DOHH2 (cell line): ENCODE results near the gene NOD1.
A peak's percentile ranks its signal among the peaks of the same experiment; 100 is the strongest.

Experiments used
- H3F3A ChIP-seq: fragments of 200-600 bp; sonication (generic), shearing (Covaris generic); 2 replicates; pipeline ENCODE4 v1.6.0; 2016; ENCODE audit warnings: antibody characterized with exemption, mild to moderate bottlenecking; ENCODE audit not compliant: control insufficient read depth, insufficient read depth
- H3K27ac ChIP-seq: fragments of 200-600 bp; sonication (generic); 2 replicates; pipeline ENCODE4 v1.5.1; 2014; ENCODE audit warnings: low read depth, mild to moderate bottlenecking, low read length, moderate library complexity
- H3K27me3 ChIP-seq: fragments of 200-600 bp; sonication (generic); 2 replicates; pipeline ENCODE4 v1.6.1; 2014; ENCODE audit warnings: mild to moderate bottlenecking, low read length, mixed read lengths; ENCODE audit not compliant: control insufficient read depth
- H3K36me3 ChIP-seq: fragments of 200-600 bp; sonication (generic); 2 replicates; pipeline ENCODE4 v1.6.1; 2014; ENCODE audit warnings: mild to moderate bottlenecking, low read length, moderate library complexity, mixed read lengths; ENCODE audit not compliant: control insufficient read depth
- H3K4me1 ChIP-seq: fragments of 200-600 bp; sonication (generic); 2 replicates; pipeline ENCODE4 v1.6.1; 2014; ENCODE audit warnings: mild to moderate bottlenecking, low read length, mixed read lengths; ENCODE audit not compliant: control insufficient read depth
- H3K4me2 ChIP-seq: fragments of 200-600 bp; sonication (generic); 2 replicates; pipeline ENCODE4 v1.6.0; 2014; ENCODE audit warnings: mild to moderate bottlenecking, low read length, moderate library complexity
- H3K4me3 ChIP-seq: fragments of 200-600 bp; sonication (generic); 2 replicates; pipeline ENCODE4 v1.5.1; 2014; ENCODE audit warnings: mild to moderate bottlenecking, low read length, mixed read lengths
- H3K79me2 ChIP-seq: fragments of 200-600 bp; sonication (generic); 2 replicates; pipeline ENCODE4 v1.6.1; 2014; ENCODE audit warnings: mild to moderate bottlenecking, low read length, mixed read lengths; ENCODE audit not compliant: control insufficient read depth
- H3K9me2 ChIP-seq: fragments of 200-600 bp; sonication (generic); replicated peaks from 2 replicates; pipeline ENCODE4 v1.6.1; 2014; ENCODE audit warnings: mild to moderate bottlenecking, low read length, mixed read lengths; ENCODE audit not compliant: control insufficient read depth
- H3K9me3 ChIP-seq: fragments of 200-600 bp; sonication (generic); 2 replicates; pipeline ENCODE4 v1.6.1; 2014; ENCODE audit warnings: antibody characterized with exemption, low read length, mixed read lengths; ENCODE audit not compliant: control insufficient read depth, insufficient read depth
- H4K20me1 ChIP-seq: fragments of 200-600 bp; sonication (generic); 2 replicates; pipeline ENCODE4 v1.6.0; 2014; ENCODE audit warnings: low read depth, mild to moderate bottlenecking, antibody characterized with exemption, low read length, moderate library complexity; ENCODE audit not compliant: control insufficient read depth, insufficient read depth
- CTCF ChIP-seq: fragments of 200-600 bp; sonication (generic); IDR thresholded peaks from one replicate; pipeline ENCODE4 v1.5.1; 2014; ENCODE audit warnings: antibody characterized with exemption, mild to moderate bottlenecking, low read depth, low read length; ENCODE audit not compliant: poor library complexity, severe bottlenecking
- EZH2phosphoT487 ChIP-seq: fragments of 200-600 bp; sonication (generic); IDR thresholded peaks from 2 replicates; pipeline ENCODE4 v1.6.1; 2017; ENCODE audit warnings: borderline replicate concordance, mild to moderate bottlenecking, antibody characterized with exemption, low read length, moderate library complexity, mixed read lengths

Gene NOD1

GRCh38 chr7:30474893-30475292, 3.7 kb downstream of the NOD1 start:
- Histone ChIP-seq H3K9me3 (no peaks in the 10 kb centered on the region), H3K36me3 (no peaks in the 10 kb centered on the region), H3F3A (no peaks in the 10 kb centered on the region), H3K4me2 (no peak overlapping the region), H3K4me1 (peaks cover 74% of the 10 kb centered on the region), H3K27ac (no peak overlapping the region), H3K4me3 (no peak overlapping the region), H3K27me3 (0 out of 2 replicates have a peak, but pooled peaks cover 3% of the 10 kb centered on the region), H4K20me1 (no peaks in the 10 kb centered on the region), H3K79me2 (no peaks in the 10 kb centered on the region), H3K9me2 (no peaks in the 10 kb centered on the region)
- TF ChIP-seq EZH2phosphoT487 (no peak), CTCF (no peak)

- Histone ChIP-seq H3K79me2 (no peaks in the 10 kb centered on the region), H3K4me2 (peak overlapping the region; percentile 29), H3K27me3 (0 out of 2 replicates have a peak, but pooled peaks cover 3% of the 10 kb centered on the region), H3K27ac (no peak overlapping the region), H3K9me2 (no peaks in the 10 kb centered on the region), H3K4me1 (peaks cover 74% of the 10 kb centered on the region), H3K36me3 (no peaks in the 10 kb centered on the region), H4K20me1 (no peaks in the 10 kb centered on the region), H3F3A (no peaks in the 10 kb centered on the region), H3K9me3 (no peaks in the 10 kb centered on the region), H3K4me3 (no peak overlapping the region; the same call in 1 of the 2 replicates)
- TF ChIP-seq EZH2phosphoT487 (no peak), CTCF (no peak)
These were observed 4.1 kb downstream of the NOD1 start for GRCh38 chr7:30474485-30474884.

- H3K79me2 ChIP-seq: no peaks in the 10 kb centered on the region
These were observed 4.7 kb downstream of the NOD1 start for GRCh38 chr7:30473903-30474302.

More at GRCh38 chr7:30473903-30474302, 4.7 kb downstream of the NOD1 start:
- H3K27me3 ChIP-seq: 0 out of 2 replicates have a peak, but pooled peaks cover 3% of the 10 kb centered on the region
- no peaks in the 10 kb centered on the region for H4K20me1 ChIP-seq
- TF ChIP-seq CTCF (no peak), EZH2phosphoT487 (no peak)
- H3K4me2 ChIP-seq: peak overlapping the region; percentile 29
- H3K4me3 ChIP-seq: peak overlapping the region; percentile 4
- H3K27ac ChIP-seq: no peak overlapping the region
- no peaks in the 10 kb centered on the region for H3K36me3 ChIP-seq
- H3K9me2 ChIP-seq: no peaks in the 10 kb centered on the region
- H3F3A ChIP-seq: no peaks in the 10 kb centered on the region
- no peaks in the 10 kb centered on the region for H3K9me3 ChIP-seq
- H3K4me1 ChIP-seq: peaks cover 68% of the 10 kb centered on the region
